Progenitor cell of endocrine pancreas (in vitro differentiated cells): ENCODE data around the gene TEX264. TPM values are rescaled to one million over a fixed set of nuclear protein-coding genes. Genes with fewer than 3 reads are reported as not detected.

Experiments used
- DNase-seq: peaks from one replicate; pipeline ENCODE4 v3.0.0; 2021; ENCODE audit warnings: low spot score; ENCODE audit not compliant: unreplicated experiment
- H3K27ac Mint-ChIP-seq: 2 replicates; pipeline ENCODE4 v1.8.0; 2021; ENCODE audit warnings: mild to moderate bottlenecking, moderate library complexity, mixed read lengths
- H3K27me3 Mint-ChIP-seq: 2 replicates; pipeline ENCODE4 v1.8.0; 2021; ENCODE audit warnings: mixed read lengths
- H3K36me3 Mint-ChIP-seq: 2 replicates; pipeline ENCODE4 v1.8.0; 2022; ENCODE audit warnings: mixed read lengths; ENCODE audit not compliant: insufficient read depth
- H3K4me1 Mint-ChIP-seq: 2 replicates; pipeline ENCODE4 v1.8.0; 2021; ENCODE audit warnings: low read depth, mixed read lengths
- H3K4me3 Mint-ChIP-seq: 2 replicates; pipeline ENCODE4 v1.8.0; 2021; ENCODE audit warnings: low read depth, mild to moderate bottlenecking, moderate library complexity, mixed read lengths
- H3K9me3 Mint-ChIP-seq: 2 replicates; pipeline ENCODE4 v1.8.0; 2021; ENCODE audit warnings: low read depth, mixed read lengths
- total RNA-seq: library from RNA; stranded (reverse); gene quantifications from 2 replicates; pipeline ENCODE4 v1.2.1, GENCODE V29; 2021
- TF ChIP-seq, protein P1 (sequence below): fragments of 200-600 bp; sonication (generic); IDR thresholded peaks from one replicate; pipeline ENCODE4 v1.5.0; 2021; ENCODE audit warnings: antibody characterized with exemption, mild to moderate bottlenecking; ENCODE audit not compliant: unreplicated experiment

TEX264 gene
- total RNA-seq, 1 donor from 2014 or later, result 29.6 TPM

DNA sequence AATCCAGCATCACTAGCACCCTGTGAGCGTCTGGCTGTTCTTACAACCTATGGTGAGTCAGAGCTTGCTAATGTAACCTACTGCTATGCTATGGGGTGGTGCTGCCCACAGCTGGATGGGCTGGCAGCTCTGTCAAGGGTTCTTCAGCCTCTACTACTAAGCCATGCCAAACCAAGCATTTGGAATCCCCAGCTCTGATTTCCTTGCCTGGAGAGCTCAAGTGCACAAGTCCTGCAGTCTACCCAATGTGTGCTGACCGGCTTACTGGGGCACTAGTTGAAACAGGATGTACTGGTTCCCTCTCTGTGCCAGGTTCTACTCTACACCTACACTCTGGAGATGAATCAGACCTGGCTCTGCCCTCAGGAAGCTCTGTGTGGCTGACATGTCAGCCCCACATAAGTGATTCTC, 4.2 kb downstream of the TEX264 start:
- H3K27ac Mint-ChIP-seq, result no peak overlapping the region
- no peaks in the 10 kb centered on the region for H3K9me3 Mint-ChIP-seq
- no peak overlapping the region for H3K4me3 Mint-ChIP-seq
- H3K27me3 Mint-ChIP-seq, result no peaks in the 10 kb centered on the region
- TF ChIP-seq, protein P1, sequence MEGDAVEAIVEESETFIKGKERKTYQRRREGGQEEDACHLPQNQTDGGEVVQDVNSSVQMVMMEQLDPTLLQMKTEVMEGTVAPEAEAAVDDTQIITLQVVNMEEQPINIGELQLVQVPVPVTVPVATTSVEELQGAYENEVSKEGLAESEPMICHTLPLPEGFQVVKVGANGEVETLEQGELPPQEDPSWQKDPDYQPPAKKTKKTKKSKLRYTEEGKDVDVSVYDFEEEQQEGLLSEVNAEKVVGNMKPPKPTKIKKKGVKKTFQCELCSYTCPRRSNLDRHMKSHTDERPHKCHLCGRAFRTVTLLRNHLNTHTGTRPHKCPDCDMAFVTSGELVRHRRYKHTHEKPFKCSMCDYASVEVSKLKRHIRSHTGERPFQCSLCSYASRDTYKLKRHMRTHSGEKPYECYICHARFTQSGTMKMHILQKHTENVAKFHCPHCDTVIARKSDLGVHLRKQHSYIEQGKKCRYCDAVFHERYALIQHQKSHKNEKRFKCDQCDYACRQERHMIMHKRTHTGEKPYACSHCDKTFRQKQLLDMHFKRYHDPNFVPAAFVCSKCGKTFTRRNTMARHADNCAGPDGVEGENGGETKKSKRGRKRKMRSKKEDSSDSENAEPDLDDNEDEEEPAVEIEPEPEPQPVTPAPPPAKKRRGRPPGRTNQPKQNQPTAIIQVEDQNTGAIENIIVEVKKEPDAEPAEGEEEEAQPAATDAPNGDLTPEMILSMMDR, result no peak
- peaks cover 2% of the 10 kb centered on the region for H3K36me3 Mint-ChIP-seq
- H3K4me1 Mint-ChIP-seq, result peaks cover 6% of the 10 kb centered on the region
- no peak for DNase-seq

DNA sequence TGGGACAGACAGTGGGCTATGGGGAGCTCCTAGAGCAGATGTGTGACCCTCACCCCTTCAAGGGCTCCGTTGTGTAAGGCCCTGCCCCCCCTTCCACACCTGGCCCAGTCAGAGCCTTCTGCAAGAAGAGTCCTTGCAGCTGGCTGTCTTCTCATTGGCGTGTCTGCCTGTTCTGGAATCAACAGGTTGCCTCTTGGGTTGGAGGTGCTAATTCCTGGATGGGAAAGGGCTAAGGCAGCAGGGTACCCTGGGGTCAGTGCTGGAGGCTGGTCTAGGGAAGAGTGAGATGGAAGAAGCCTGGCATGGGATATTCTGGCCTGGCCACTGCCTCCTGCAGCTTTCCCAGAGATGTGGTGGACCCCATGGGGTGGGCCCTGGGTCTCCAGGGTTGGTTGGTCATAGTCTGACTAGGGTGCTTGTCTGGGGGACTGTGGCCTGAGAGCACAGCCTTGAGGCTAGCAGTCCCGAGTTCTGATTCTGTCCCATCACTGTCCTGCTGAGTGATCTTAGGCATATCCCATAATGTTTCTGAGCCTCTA, 5.1 kb downstream of the TEX264 start:
- TF ChIP-seq, protein P1, result no peak
- Mint-ChIP-seq H3K27ac (no peak overlapping the region), H3K36me3 (peaks cover 2% of the 10 kb centered on the region), H3K4me3 (no peak overlapping the region), H3K27me3 (no peaks in the 10 kb centered on the region), H3K4me1 (peaks cover 6% of the 10 kb centered on the region), H3K9me3 (no peaks in the 10 kb centered on the region)
- DNase-seq, result no peak

DNA sequence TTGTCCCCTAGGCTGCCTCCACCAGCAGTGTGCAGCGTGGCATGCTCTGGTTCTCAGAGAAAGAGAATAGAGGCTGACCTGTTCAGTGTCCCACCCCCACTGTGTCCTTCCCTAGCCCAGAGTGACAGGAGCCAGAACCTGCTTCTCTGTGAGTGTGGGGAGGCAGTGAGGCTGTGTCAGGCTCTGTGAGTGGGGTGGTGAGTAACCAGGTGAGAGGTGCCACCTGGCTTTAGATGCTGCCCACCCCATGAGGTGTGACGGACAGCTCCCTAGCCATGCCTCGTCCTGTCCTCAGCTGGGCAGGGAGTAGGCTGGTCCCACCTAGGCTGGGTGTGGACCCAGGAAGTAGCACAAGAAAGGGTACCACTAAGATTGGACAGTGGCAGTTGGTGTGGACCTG, 6.3 kb downstream of the TEX264 start:
- no peak for DNase-seq
- Mint-ChIP-seq H3K27ac (no peak overlapping the region), H3K36me3 (peaks cover 2% of the 10 kb centered on the region), H3K4me3 (no peak overlapping the region), H3K27me3 (no peaks in the 10 kb centered on the region), H3K9me3 (no peaks in the 10 kb centered on the region), H3K4me1 (peaks cover under 1% of the 10 kb centered on the region)
- TF ChIP-seq, protein P1, result no peak

DNA sequence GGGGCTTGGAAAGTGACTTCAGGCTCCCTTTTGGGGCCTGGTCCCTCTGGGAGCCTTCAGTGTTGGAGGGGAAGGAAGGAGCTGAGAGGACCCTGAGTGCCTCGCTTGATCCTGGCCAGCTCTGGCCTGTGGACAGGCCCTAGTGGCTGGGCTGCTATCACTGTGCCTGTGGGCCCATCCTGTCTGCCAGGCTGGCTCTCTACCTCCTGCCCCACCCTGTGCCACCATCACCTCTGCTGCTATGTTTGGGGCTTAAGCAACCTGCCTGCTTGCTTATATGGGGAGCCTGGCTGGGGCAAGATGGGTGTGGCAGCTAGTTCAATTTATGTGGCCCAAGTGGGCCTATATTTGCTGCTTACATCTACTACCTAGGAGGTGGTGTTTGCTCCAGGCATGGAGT, 7.1 kb downstream of the TEX264 start:
- no peaks in the 10 kb centered on the region for H3K4me1 Mint-ChIP-seq
- H3K27me3 Mint-ChIP-seq, result no peaks in the 10 kb centered on the region
- TF ChIP-seq, protein P1, result no peak
- H3K27ac Mint-ChIP-seq, result no peak overlapping the region
- no peak for DNase-seq
- no peaks in the 10 kb centered on the region for H3K9me3 Mint-ChIP-seq
- H3K36me3 Mint-ChIP-seq, result peaks cover 2% of the 10 kb centered on the region
- H3K4me3 Mint-ChIP-seq, result no peak overlapping the region

DNA sequence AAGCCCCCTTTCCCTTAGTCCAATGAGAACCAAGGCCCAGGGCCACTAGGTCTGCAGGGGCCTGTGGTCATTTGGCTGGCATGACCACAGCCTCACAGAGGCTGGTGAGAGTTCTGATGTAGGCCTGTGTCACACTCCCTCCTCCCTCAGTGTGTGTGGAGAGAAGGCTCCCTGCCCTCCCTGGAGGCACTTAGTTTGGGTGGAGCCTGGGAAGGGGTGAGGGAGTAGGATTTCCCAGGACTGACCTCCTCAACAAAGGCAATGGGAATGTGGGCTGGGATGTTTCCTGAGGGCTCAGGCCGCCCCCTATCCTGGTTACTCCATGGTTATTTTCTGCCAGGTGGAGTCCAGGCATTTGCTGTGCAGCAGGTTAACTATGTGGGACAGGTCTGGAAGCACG, 7.6 kb downstream of the TEX264 start:
- no peak for DNase-seq
- H3K9me3 Mint-ChIP-seq, result no peaks in the 10 kb centered on the region
- H3K27ac Mint-ChIP-seq, result no peak overlapping the region
- no peaks in the 10 kb centered on the region for H3K4me1 Mint-ChIP-seq
- H3K4me3 Mint-ChIP-seq, result no peak overlapping the region
- TF ChIP-seq, protein P1, result no peak
- peaks cover 2% of the 10 kb centered on the region for H3K36me3 Mint-ChIP-seq
- H3K27me3 Mint-ChIP-seq, result no peaks in the 10 kb centered on the region
